CD4-positive, alpha-beta T cell (primary cell): Measurements from ENCODE around the gene SLX9. TPM values are rescaled to one million over a fixed set of nuclear protein-coding genes. Genes with fewer than 3 reads are reported as not detected.
A peak's percentile ranks its signal among the peaks of the same experiment; 100 is the strongest.

Experiments
- ATAC-seq: fragments of 200-7000 bp; cut with Tn5 transposase; one replicate; pipeline ENCODE4 v1.10.0; 2022; ENCODE audit warnings: mild to moderate bottlenecking; ENCODE audit not compliant: poor library complexity
- CTCF ChIA-PET: fragments of 350-600 bp; sonication (Branson Sonifier 250); formaldehyde crosslinking; loops from one replicate; lab custom pipeline; 2021; ENCODE audit warnings: antibody characterized with exemption, inconsistent platforms; lab: Charles Lee
- POLR2A ChIA-PET: fragments of 350-600 bp; sonication (Branson Sonifier 250); formaldehyde crosslinking; loops from one replicate; lab custom pipeline; 2021; ENCODE audit warnings: antibody characterized with exemption, inconsistent platforms; lab: Charles Lee
- DNase-seq, 14 experiments: peaks; one replicate each; pipeline ENCODE4 v3.0.0-alpha.2; 2013 to 2020; ENCODE audit warnings: mixed read lengths in 2 of 14
- H3K27ac ChIP-seq, 2 donors: one replicate each; pipeline versions ENCODE4 v1.5.1 to v1.7.0; 2013; ENCODE audit warnings: low read length in 2 of 2, low read depth in 1 of 2, mild to moderate bottlenecking in 1 of 2
- H3K27me3 ChIP-seq, 2 experiments: 1 replicate in 1 of 2; 2 replicates in 1 of 2; pipeline versions ENCODE4 v1.6.1 to v1.7.0; 2013; ENCODE audit warnings: low read length in 2 of 2, control low read depth in 1 of 2, mild to moderate bottlenecking in 1 of 2, moderate library complexity in 1 of 2; ENCODE audit not compliant: insufficient read depth in 2 of 2, control insufficient read depth in 1 of 2
- H3K36me3 ChIP-seq: one replicate; pipeline ENCODE4 v1.6.1; 2013; ENCODE audit warnings: low read length, control low read depth; ENCODE audit not compliant: insufficient read depth
- H3K4me1 ChIP-seq: one replicate; pipeline ENCODE4 v1.6.1; 2013; ENCODE audit warnings: low read length, control low read depth; ENCODE audit not compliant: insufficient read depth
- H3K4me3 ChIP-seq: one replicate; pipeline ENCODE4 v1.5.1; 2013; ENCODE audit warnings: mild to moderate bottlenecking, low read length, moderate library complexity
- H3K9me3 ChIP-seq, 2 experiments: 1 replicate in 1 of 2; 2 replicates in 1 of 2; pipeline versions ENCODE4 v1.6.1 to v1.7.0; 2013; ENCODE audit warnings: low read length in 2 of 2, mild to moderate bottlenecking in 2 of 2, control low read depth in 1 of 2, moderate library complexity in 1 of 2; ENCODE audit not compliant: control insufficient read depth in 1 of 2, insufficient read depth in 1 of 2
- H3K27ac Mint-ChIP-seq: one replicate; pipeline ENCODE4 v1.8.0; 2020; ENCODE audit warnings: mixed read lengths
- H3K27me3 Mint-ChIP-seq: one replicate; pipeline ENCODE4 v1.8.0; 2021; ENCODE audit warnings: mixed read lengths
- H3K36me3 Mint-ChIP-seq: one replicate; pipeline ENCODE4 v1.8.0; 2021; ENCODE audit warnings: low read depth, mixed read lengths
- H3K4me1 Mint-ChIP-seq: one replicate; pipeline ENCODE4 v1.8.0; 2021; ENCODE audit warnings: low read depth, mixed read lengths
- H3K4me3 Mint-ChIP-seq: one replicate; pipeline ENCODE4 v1.8.0; 2020; ENCODE audit warnings: mild to moderate bottlenecking, mixed read lengths
- H3K9me3 Mint-ChIP-seq: one replicate; pipeline ENCODE4 v1.8.0; 2020; ENCODE audit warnings: mixed read lengths
- intact Hi-C, 2 experiments: fragments of 100-400 bp; cut with DNase I in 1 of 2; cut with micrococcal nuclease in 1 of 2; formaldehyde crosslinking; loops; one replicate each; pipeline versions ENCODE4 v1.15.1 to v1.9.0; 2023 to 2025; cut with DNase I, micrococcal nuclease
- total RNA-seq, 174 experiments: library from RNA in 2 of 174; stranded (reverse) in 2 of 174; gene quantifications; one replicate each; pipeline ENCODE4 v1.2.3 and lab custom pipeline; 2021 to 2026
- TF ChIP-seq, protein P1 (sequence below): fragments of 200-600 bp; IDR thresholded peaks from one replicate; pipeline ENCODE4 v1.8.0; 2022; ENCODE audit warnings: antibody characterized with exemption, mild to moderate bottlenecking

The SLX9 gene
- total RNA-seq, 2 experiments from 2014 or later: 7.7 to 9.1 TPM

DNA sequence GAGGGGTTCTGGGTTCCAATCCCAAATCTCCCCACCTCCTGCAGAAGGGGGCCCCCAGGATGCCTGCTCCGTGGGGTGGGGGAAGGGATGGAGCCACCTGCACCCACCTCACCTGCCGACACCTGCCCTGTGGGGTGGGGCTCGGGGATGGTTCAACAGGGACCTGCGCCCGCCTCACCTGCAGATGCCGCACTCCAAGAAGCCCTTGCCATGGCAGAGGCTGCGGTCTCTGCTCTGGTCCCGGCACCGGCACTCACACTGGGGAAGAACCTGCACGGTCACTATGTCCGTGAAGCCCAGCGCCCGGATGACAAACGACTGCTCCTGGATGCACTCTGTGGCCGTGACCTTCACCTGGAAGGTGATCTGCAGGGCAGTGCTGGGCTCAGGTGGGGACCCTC, 48.2 kb upstream of the SLX9 start:
- intact Hi-C loops: loop anchor here (1.0 to 2.0 kb wide), 3 partner anchors 19 to 91 kb away; no protein-coding TSS in a partner anchor
- Mint-ChIP-seq H3K36me3 (peaks cover 63% of the 10 kb centered on the region), H3K4me1 (peaks cover 15% of the 10 kb centered on the region), H3K27ac (no peak overlapping the region), H3K27me3 (no peaks in the 10 kb centered on the region), H3K9me3 (no peaks in the 10 kb centered on the region), H3K4me3 (no peak overlapping the region)
- Histone ChIP-seq H3K27me3 (no peaks in the 10 kb centered on the region), H3K9me3 (no peaks in the 10 kb centered on the region), H3K27ac (peak overlapping the region in 1 of 2 donors; percentile 39), H3K4me1 (peaks cover 25% of the 10 kb centered on the region), H3K4me3 (no peak overlapping the region), H3K36me3 (peaks cover 90% of the 10 kb centered on the region)
- CTCF ChIA-PET: interaction anchor here (0.8 to 5.3 kb wide), 5 partner anchors 16 to 48 kb away, joined by 3 to 56 read pairs (median 4); partner anchors contain the start of gene SLX9
- TF ChIP-seq, protein P1, sequence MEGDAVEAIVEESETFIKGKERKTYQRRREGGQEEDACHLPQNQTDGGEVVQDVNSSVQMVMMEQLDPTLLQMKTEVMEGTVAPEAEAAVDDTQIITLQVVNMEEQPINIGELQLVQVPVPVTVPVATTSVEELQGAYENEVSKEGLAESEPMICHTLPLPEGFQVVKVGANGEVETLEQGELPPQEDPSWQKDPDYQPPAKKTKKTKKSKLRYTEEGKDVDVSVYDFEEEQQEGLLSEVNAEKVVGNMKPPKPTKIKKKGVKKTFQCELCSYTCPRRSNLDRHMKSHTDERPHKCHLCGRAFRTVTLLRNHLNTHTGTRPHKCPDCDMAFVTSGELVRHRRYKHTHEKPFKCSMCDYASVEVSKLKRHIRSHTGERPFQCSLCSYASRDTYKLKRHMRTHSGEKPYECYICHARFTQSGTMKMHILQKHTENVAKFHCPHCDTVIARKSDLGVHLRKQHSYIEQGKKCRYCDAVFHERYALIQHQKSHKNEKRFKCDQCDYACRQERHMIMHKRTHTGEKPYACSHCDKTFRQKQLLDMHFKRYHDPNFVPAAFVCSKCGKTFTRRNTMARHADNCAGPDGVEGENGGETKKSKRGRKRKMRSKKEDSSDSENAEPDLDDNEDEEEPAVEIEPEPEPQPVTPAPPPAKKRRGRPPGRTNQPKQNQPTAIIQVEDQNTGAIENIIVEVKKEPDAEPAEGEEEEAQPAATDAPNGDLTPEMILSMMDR: no peak
- DNase-seq: no peak
- POLR2A ChIA-PET: interaction anchor here (0.7 to 4.6 kb wide), 6 partner anchors 9 to 95 kb away, joined by 3 to 17 read pairs (median 4); no protein-coding TSS in a partner anchor
- no peak for ATAC-seq

DNA sequence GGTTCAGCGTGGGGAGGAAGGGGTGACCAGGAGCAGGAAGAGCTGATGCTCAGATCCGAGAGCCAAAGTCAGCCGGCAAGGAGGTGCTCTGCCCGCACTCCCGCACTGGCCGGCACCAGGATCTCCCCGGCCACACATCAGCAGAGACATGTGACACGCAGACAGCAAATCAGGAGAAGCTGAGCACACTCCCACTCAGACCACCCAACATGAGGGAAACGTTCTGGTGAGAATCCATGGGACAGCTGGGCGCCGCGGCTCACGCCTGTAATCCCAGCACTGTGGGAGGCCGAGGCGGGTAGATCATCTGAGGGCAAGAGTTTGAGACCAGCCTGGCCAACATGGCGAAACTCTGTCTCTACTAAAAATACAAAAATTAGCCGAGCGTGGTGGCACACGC, 47.7 kb upstream of the SLX9 start:
- H3K27me3 ChIP-seq: no peaks in the 10 kb centered on the region
- ATAC-seq: no peak
- H3K9me3 Mint-ChIP-seq: no peaks in the 10 kb centered on the region
- H3K36me3 ChIP-seq: peaks cover 88% of the 10 kb centered on the region
- H3K4me3 Mint-ChIP-seq: no peak overlapping the region
- DNase-seq: no peak
- peaks cover 58% of the 10 kb centered on the region for H3K36me3 Mint-ChIP-seq
- H3K27ac Mint-ChIP-seq: peak overlapping the region; percentile 79
- H3K4me1 ChIP-seq: peaks cover 25% of the 10 kb centered on the region
- no peaks in the 10 kb centered on the region for H3K9me3 ChIP-seq
- CTCF ChIA-PET: interaction anchor here (0.6 to 5.3 kb wide), 9 partner anchors 15 to 91 kb away, joined by 3 to 56 read pairs (median 3); partner anchors contain the start of genes SLX9 and UBE2G2
- intact Hi-C loops: loop anchor here (1.0 to 2.0 kb wide), 3 partner anchors 19 to 92 kb away; no protein-coding TSS in a partner anchor
- H3K4me1 Mint-ChIP-seq: peaks cover 15% of the 10 kb centered on the region
- POLR2A ChIA-PET: interaction anchor here (0.7 to 4.6 kb wide), 5 partner anchors 10 to 91 kb away, joined by 3 to 17 read pairs (median 4); no protein-coding TSS in a partner anchor
- H3K4me3 ChIP-seq: no peak overlapping the region
- TF ChIP-seq, protein P1: no peak
- H3K27me3 Mint-ChIP-seq: no peaks in the 10 kb centered on the region
- peak overlapping the region in 1 of 2 donors; percentile 39 for H3K27ac ChIP-seq

DNA sequence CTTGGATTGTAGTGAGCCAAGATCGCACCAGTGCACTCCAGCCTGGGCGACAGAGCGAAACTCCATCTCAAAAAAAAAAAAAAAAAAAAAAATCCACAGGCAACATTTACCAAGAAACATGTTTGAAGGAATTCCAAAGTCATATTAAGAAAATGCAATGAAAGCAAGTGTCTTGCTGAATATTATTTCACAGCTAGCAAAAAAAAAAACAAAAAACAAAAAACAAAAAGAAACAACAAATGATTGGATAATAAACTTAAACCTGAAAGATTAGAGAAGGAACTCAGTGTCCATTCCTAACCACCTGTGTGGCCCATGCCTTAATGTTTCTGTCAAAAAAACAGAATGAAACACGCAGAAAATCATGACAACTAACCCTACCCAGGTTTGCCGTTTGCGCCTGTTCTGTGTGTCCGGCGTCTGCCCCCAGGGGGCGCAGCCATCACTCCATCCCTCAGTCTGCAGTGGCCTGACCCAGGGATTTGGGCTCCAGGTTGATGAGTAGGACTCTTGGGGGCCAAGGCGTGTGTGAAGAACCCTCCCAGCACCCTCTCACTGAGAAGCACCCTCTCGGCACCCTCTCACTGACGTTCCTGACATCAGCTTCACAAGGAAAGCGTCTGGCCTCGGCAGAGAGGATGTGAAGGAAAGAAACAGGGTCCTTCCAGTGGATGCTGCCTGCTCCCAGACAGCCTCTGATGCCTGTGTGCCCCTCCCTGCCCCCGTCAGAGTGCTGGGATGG, 47.1 kb upstream of the SLX9 start:
- Mint-ChIP-seq H3K27ac (peak overlapping the region; percentile 79), H3K4me3 (no peak overlapping the region), H3K4me1 (peaks cover 15% of the 10 kb centered on the region), H3K36me3 (peaks cover 54% of the 10 kb centered on the region), H3K27me3 (no peaks in the 10 kb centered on the region), H3K9me3 (no peaks in the 10 kb centered on the region)
- CTCF ChIA-PET: interaction anchor here (0.6 to 5.3 kb wide), 11 partner anchors 15 to 92 kb away, joined by 3 to 56 read pairs (median 3); partner anchors contain the start of genes SLX9 and UBE2G2
- Histone ChIP-seq H3K4me1 (peaks cover 30% of the 10 kb centered on the region), H3K27ac (no peak overlapping the region), H3K27me3 (no peaks in the 10 kb centered on the region), H3K4me3 (no peak overlapping the region), H3K9me3 (no peaks in the 10 kb centered on the region), H3K36me3 (peaks cover 88% of the 10 kb centered on the region)
- POLR2A ChIA-PET: interaction anchor here (0.6 to 4.6 kb wide), 11 partner anchors 8 to 92 kb away, joined by 3 to 26 read pairs (median 4); partner anchors contain the start of gene SLX9
- TF ChIP-seq, protein P1: peak; percentile 94
- intact Hi-C loops: loop anchor here (1.0 to 2.0 kb wide), 4 partner anchors 18 to 92 kb away; no protein-coding TSS in a partner anchor
- ATAC-seq (peak; percentile 94), DNase-seq (peak; percentile 66 to 91 (median 76))
